MCF 10A (cell line): ENCODE measurements around the gene TEC. TPM values are rescaled to one million over a fixed set of nuclear protein-coding genes. Genes with fewer than 3 reads are reported as not detected.

Experiments used
- BruUV-seq: library from RNA; stranded (reverse); fragments of 400-500 nt; replicated peaks from 2 replicates; lab custom pipeline; 2021; lab: Mats Ljungman, UMichigan
- CTCF ChIA-PET: fragments of 300-600 bp; sonication (Branson Sonifier 250); formaldehyde crosslinking; extraction: SDS; loops from one replicate; lab custom pipeline; 2021; ENCODE audit warnings: antibody characterized with exemption, inconsistent platforms; lab: Yijun Ruan, JAX
- POLR2A ChIA-PET: fragments of 300-600, 350-650 bp; sonication (Branson Sonifier 250); formaldehyde crosslinking; extraction: SDS; loops from one replicate; lab custom pipeline; 2020; ENCODE audit warnings: antibody characterized with exemption, inconsistent platforms; lab: Yijun Ruan, JAX
- DNase-seq: peaks from one replicate; pipeline ENCODE4 v3.0.0-alpha.2; 2018; ENCODE audit not compliant: unreplicated experiment
- H3K27ac Mint-ChIP-seq: one replicate; pipeline ENCODE4 v1.8.0; 2022; ENCODE audit warnings: mild to moderate bottlenecking, low read depth, mixed read lengths; ENCODE audit not compliant: unreplicated experiment
- H3K27me3 Mint-ChIP-seq: one replicate; pipeline ENCODE4 v1.8.0; 2022; ENCODE audit warnings: mixed read lengths; ENCODE audit not compliant: insufficient read depth, unreplicated experiment
- H3K36me3 Mint-ChIP-seq: one replicate; pipeline ENCODE4 v1.8.0; 2022; ENCODE audit warnings: mild to moderate bottlenecking, moderate library complexity, mixed read lengths; ENCODE audit not compliant: insufficient read depth, unreplicated experiment
- H3K4me1 Mint-ChIP-seq: one replicate; pipeline ENCODE4 v1.8.0; 2022; ENCODE audit warnings: mixed read lengths; ENCODE audit not compliant: insufficient read depth, unreplicated experiment
- H3K4me3 Mint-ChIP-seq: one replicate; pipeline ENCODE4 v1.8.0; 2022; ENCODE audit warnings: mild to moderate bottlenecking, moderate library complexity, mixed read lengths; ENCODE audit not compliant: unreplicated experiment
- H3K9me3 Mint-ChIP-seq: one replicate; pipeline ENCODE4 v1.8.0; 2022; ENCODE audit warnings: mixed read lengths; ENCODE audit not compliant: unreplicated experiment
- intact Hi-C: fragments of 100-400 bp; cut with micrococcal nuclease; formaldehyde crosslinking; loops from 2 replicates; pipeline ENCODE4 v1.14.1; 2022
- total RNA-seq: library from RNA; stranded (reverse); gene quantifications from 2 replicates; pipeline ENCODE4 v1.2.3, GENCODE V29; 2022
- TF ChIP-seq, protein P1 (sequence below): fragments of 200-600 bp; IDR thresholded peaks from one replicate; pipeline ENCODE4 v1.8.0; 2022; ENCODE audit warnings: antibody characterized with exemption, mild to moderate bottlenecking; ENCODE audit not compliant: unreplicated experiment

TEC gene
- total RNA-seq, 1 experiment from 2014 or later, result 1.1 TPM

DNA sequence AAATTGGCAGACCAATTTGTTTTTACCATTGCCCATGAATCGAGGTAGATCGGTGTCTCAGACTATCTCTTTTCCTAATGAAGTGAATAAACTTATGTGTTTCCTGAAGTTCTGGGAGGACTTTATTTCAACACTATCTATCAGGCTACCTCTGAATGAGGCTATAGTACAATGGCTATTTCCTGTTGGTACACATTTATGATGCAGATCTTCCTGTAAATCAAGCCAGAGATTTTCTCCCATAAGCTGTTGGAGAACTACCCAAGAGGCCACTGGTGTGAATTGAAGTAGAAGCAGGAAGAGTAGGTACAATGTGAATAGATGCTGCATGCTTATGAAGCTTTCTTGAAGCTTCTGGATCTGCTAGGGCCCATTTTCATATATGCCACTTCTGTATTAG lies 151.6 kb downstream of the TEC start:
- Mint-ChIP-seq H3K4me3 (no peak overlapping the region), H3K27ac (no peak overlapping the region), H3K4me1 (no peaks in the 10 kb centered on the region), H3K36me3 (no peaks in the 10 kb centered on the region), H3K27me3 (no peaks in the 10 kb centered on the region), H3K9me3 (no peaks in the 10 kb centered on the region)
- no TSS peak for BruUV-seq
- DNase-seq, result no peak
- TF ChIP-seq, protein P1, sequence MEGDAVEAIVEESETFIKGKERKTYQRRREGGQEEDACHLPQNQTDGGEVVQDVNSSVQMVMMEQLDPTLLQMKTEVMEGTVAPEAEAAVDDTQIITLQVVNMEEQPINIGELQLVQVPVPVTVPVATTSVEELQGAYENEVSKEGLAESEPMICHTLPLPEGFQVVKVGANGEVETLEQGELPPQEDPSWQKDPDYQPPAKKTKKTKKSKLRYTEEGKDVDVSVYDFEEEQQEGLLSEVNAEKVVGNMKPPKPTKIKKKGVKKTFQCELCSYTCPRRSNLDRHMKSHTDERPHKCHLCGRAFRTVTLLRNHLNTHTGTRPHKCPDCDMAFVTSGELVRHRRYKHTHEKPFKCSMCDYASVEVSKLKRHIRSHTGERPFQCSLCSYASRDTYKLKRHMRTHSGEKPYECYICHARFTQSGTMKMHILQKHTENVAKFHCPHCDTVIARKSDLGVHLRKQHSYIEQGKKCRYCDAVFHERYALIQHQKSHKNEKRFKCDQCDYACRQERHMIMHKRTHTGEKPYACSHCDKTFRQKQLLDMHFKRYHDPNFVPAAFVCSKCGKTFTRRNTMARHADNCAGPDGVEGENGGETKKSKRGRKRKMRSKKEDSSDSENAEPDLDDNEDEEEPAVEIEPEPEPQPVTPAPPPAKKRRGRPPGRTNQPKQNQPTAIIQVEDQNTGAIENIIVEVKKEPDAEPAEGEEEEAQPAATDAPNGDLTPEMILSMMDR, result no peak
- CTCF ChIA-PET, result interaction anchor here (0.6 to 2.0 kb wide), 3 partner anchors 9 to 20 kb away, joined by 4 to 12 read pairs (median 5); no protein-coding TSS in a partner anchor
- POLR2A ChIA-PET, result no interaction called here
- intact Hi-C loops, result no loop called here

DNA sequence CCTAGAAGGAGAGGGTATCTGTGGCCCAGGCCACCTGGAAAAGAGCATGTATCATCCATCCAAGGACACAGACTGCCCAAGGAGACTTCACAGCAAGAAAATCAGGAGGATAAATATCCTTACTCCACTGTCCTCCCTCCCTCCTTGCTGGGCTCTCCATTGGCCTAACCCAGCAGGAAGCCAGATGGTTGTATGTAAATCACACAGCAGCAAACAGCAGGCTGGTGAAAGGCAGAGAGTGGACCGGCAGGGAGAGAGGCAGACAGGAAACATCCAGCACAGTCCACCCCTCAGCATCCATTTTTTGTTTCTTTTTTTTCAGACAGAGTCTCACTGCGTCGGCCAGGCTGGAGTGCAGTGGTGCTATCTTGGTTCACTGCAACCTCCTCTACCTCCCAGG lies 153.1 kb downstream of the TEC start:
- Mint-ChIP-seq H3K27me3 (no peaks in the 10 kb centered on the region), H3K4me3 (no peak overlapping the region), H3K9me3 (no peaks in the 10 kb centered on the region), H3K4me1 (no peaks in the 10 kb centered on the region), H3K36me3 (no peaks in the 10 kb centered on the region), H3K27ac (no peak overlapping the region)
- TF ChIP-seq, protein P1, result no peak
- POLR2A ChIA-PET, result no interaction called here
- no TSS peak for BruUV-seq
- DNase-seq, result no peak
- intact Hi-C loops, result no loop called here
- CTCF ChIA-PET, result interaction anchor here (0.7 kb wide), 1 partner anchor 97 kb away, joined by 3 read pairs; no protein-coding TSS in a partner anchor

DNA sequence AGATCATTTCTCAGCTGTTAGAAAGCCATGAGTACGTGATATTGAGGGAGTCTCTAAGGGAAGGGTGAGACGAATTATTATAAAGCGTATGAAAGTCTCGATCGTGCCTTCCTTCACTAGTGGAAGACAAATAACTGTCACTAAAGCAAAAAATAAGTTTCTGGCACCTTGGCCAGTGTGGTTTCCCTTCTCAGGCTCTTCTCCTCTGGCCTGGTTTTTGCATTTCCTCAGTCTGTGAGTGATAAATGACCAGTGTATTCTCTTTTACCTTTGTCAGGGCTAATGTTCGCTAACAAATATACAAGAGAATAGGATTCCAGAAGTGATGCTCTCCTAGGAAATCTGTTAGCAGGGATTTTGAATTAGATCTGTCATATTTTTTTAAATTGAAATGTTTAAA lies 155.2 kb downstream of the TEC start:
- POLR2A ChIA-PET, result interaction anchor here (0.7 kb wide), 1 partner anchor 40 kb away, joined by 4 read pairs; no protein-coding TSS in a partner anchor
- Mint-ChIP-seq H3K27me3 (no peaks in the 10 kb centered on the region), H3K9me3 (no peaks in the 10 kb centered on the region), H3K4me3 (no peak overlapping the region), H3K4me1 (no peaks in the 10 kb centered on the region), H3K27ac (no peak overlapping the region), H3K36me3 (no peaks in the 10 kb centered on the region)
- CTCF ChIA-PET, result interaction anchor here (0.7 to 1.7 kb wide), 3 partner anchors 80 to 227 kb away, joined by 3 read pairs; no protein-coding TSS in a partner anchor
- DNase-seq, result no peak
- TF ChIP-seq, protein P1, result no peak
- intact Hi-C loops, result no loop called here
- BruUV-seq, result no TSS peak

DNA sequence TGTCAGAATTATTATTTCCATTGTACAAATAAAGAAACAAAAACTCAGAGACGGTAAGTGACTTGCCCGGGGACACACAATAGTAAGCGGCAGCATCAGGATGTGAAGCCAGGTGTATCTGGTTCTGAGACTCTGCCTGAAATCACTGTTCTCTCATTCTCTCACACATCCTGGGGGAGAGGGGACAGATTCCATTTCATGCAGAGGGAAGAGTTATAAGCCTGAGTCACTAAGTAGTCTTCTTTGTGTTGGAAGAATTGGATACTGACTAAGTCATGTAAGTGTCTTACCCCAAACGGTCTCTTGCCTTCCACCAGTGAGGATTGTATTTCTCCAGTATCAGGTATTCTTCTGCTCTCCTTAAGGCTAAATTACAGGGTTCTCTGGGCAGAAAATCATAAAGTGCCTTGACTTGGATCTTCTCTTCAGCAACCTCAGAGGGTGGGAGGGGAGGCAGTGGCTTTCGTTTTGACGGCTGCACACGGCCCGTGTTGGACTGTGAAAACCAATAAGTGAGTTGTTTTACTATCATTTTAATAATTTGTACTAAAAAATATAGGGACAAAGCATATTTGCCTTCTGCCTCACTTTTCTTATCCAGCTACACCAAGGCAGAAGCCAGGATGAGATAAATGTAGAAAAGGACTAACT lies 157.5 kb downstream of the TEC start:
- Mint-ChIP-seq H3K4me1 (no peaks in the 10 kb centered on the region), H3K27me3 (no peaks in the 10 kb centered on the region), H3K4me3 (no peak overlapping the region), H3K27ac (no peak overlapping the region), H3K9me3 (no peaks in the 10 kb centered on the region), H3K36me3 (no peaks in the 10 kb centered on the region)
- CTCF ChIA-PET, result interaction anchor here (0.6 kb wide), 1 partner anchor 932 kb away, joined by 3 read pairs; no protein-coding TSS in a partner anchor
- POLR2A ChIA-PET, result no interaction called here
- BruUV-seq, result no TSS peak
- TF ChIP-seq, protein P1, result no peak
- DNase-seq, result no peak
- intact Hi-C loops, result no loop called here
